OCI-LY7 (cell line): ENCODE results near the gene FREM3.

Source experiments
- EZH2phosphoT487 ChIP-seq: fragments of 200-600 bp; sonication (generic); IDR thresholded peaks from 2 replicates; pipeline ENCODE4 v1.6.1; 2018; ENCODE audit warnings: low read depth, borderline replicate concordance, mild to moderate bottlenecking, mixed run types, antibody characterized with exemption, low read length, moderate library complexity, mixed read lengths
- TF ChIP-seq, protein P1 (sequence below): fragments of 200-600 bp; sonication (generic); conservative IDR thresholded peaks from 2 replicates; pipeline ENCODE4 v1.5.1; 2014; ENCODE audit warnings: mild to moderate bottlenecking, antibody characterized with exemption, low read length, moderate library complexity, mixed read lengths

DNA sequence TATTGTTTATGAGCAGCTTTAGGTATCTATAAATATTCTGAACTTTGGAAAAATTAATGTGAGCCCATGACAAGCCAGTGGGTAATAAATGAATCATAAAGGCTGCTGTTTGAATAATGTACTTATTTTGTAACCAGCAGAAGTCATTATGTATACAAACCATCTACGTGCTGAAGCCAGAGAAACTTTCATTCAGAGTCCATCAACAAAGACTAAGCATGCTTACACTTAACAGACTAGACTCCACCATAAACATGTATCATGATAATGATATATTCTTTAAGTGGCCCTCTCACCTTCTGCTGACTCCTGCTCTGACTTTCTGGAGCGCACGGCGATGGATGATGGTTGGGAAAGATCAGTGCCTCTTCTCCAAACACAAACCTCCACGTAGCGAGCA is 114.9 kb downstream of the FREM3 start:
- TF ChIP-seq, protein P1, sequence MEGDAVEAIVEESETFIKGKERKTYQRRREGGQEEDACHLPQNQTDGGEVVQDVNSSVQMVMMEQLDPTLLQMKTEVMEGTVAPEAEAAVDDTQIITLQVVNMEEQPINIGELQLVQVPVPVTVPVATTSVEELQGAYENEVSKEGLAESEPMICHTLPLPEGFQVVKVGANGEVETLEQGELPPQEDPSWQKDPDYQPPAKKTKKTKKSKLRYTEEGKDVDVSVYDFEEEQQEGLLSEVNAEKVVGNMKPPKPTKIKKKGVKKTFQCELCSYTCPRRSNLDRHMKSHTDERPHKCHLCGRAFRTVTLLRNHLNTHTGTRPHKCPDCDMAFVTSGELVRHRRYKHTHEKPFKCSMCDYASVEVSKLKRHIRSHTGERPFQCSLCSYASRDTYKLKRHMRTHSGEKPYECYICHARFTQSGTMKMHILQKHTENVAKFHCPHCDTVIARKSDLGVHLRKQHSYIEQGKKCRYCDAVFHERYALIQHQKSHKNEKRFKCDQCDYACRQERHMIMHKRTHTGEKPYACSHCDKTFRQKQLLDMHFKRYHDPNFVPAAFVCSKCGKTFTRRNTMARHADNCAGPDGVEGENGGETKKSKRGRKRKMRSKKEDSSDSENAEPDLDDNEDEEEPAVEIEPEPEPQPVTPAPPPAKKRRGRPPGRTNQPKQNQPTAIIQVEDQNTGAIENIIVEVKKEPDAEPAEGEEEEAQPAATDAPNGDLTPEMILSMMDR: no peak
- TF ChIP-seq EZH2phosphoT487: no peak
